D721Med (cell line): ENCODE measurements around the gene HOXD11.

Source experiments
- DNase-seq: peaks from one replicate; pipeline ENCODE4 v3.0.0; 2011; ENCODE audit warnings: low spot score; ENCODE audit not compliant: insufficient read length
- FAIRE-seq: peaks from 2 replicates; lab custom pipeline; 2011; peaks lifted over from hg19 to GRCh38; lab: Jason Lieb, UNC
- CTCF ChIP-seq: IDR thresholded peaks from 2 replicates; pipeline ENCODE4 v1.5.1; 2012; ENCODE audit warnings: mild to moderate bottlenecking, control low read depth; ENCODE audit not compliant: insufficient read depth; ENCODE audit errors: missing control alignments

The HOXD11 gene

DNA sequence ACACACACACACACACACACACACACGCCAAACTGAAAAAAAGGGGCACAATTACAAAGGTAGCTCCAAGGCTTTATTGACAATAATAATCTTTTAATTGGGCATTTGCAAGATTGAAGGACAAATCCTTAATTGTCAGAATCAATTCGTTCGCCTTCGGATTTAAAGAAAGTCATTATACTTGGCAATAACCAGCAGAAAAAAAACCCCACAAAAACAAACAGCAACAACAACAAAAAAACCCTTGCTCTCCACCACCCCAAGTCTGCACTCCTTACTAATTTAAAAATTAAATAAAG lies 20.6 kb downstream of the HOXD11 start:
- DNase-seq, result no peak
- no peak for TF ChIP-seq CTCF
- FAIRE-seq, result no peak

DNA sequence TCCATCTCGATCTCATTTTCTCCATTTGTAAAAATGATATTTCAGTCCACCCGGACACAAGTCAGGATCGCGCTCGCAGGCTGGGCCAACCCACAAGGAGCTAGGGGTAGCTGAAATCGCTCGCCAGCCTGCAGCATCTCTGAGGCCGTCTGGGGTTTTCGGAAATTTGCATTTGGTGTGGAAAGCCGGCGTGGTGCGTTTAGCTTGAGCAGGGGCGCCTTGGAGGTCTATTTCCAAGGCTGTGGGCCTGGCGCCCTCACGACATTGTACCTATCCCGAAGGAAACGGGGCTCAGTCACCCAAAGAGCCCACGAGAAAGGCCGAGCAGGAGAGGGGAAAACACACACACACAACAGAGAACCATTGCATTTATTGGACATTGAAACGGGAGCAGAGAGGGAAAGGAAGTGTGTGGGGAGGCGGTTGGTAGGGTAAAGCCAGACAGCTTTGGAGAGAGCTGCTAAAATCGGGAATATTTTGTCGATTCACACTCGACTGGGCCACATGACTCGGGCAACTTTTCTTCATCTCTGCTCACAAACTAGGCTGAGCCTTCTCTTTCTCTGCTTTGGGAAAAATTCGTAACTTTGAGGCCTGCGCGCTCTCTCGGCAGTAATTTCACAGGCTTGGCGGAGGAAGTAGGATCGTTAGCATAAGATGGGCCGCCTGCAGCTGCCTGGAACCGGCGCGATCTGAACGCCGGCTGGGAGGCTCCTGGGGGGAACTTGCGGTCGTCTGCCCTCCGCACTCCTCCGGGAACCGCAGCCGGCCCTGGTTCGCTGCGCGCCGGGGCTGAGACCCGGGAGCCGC lies 21.3 kb downstream of the HOXD11 start:
- DNase-seq (no peak), FAIRE-seq (no peak)
- TF ChIP-seq CTCF, result no peak

DNA sequence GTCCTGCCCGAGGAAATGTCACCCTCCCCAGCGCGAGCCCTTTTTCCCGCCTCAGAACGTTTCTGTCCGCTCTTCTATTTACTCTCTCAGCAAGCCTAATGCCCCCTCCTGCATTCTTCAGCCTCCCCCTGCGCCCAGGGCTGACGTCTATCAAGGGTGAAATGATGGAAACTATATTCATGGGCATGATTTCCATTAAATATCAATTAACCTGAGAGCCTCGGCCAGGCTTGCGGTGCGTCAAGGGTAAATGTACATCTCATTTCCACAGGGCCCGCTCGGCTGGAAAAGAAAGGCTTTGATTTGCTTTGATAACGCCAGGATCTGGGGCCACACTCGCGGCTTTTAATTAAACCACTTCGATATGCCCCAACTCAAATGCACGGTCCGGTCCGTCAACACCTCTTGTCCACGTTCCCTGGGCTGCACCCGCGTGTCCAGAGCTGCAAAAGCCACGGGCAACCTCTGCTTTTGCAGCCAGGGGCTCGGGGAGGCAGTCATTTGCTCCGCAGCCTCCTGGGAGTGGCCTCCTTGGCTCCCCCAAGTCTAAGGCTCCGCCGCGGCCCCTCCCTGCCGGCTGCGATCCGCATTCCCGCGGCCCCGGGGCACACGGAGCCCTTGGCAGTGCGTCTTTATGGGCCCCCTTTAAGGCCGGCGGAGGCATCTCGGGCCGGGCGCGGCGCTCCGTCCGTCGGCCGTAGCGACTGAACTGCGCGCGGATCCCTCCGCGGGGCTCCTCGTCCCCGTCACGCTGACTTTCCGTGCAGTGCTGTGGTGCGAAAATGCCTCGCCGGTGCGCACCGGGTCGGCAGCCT lies 22.1 kb downstream of the HOXD11 start, which contains the start of gene HOXD8:
Gene HOXD8 (plus strand): TSS at position 724 of the 815 bp plus-strand sequence. CDS start 662 bp downstream, outside the sequence.
- DNase-seq (no peak), FAIRE-seq (no peak)
- TF ChIP-seq CTCF, result no peak

DNA sequence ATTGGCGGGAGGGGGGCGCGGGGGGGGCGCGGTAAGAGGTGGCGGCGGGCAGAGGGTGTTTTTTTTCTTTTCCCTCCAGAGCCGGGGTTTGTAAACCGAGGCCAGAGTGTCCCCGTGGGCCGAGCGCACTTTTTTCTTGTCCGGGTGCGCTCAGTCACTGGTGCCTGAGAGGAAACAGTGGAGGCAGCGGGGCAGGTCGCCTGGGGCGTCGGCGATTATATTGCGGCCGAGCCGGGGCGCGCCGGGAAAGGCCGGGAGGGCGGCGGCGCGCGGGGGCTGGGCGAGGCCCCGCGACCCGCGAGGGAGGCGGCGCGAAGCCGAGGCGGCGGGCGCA lies 22.7 kb downstream of the HOXD11 start:
- no peak for TF ChIP-seq CTCF
- FAIRE-seq, result no peak
- no peak for DNase-seq

GRCh38 chr2:176130147-176130956 lies 23.3 kb downstream of the HOXD11 start:
- no peak for FAIRE-seq
- TF ChIP-seq CTCF, result no peak
- DNase-seq, result no peak

- DNase-seq (no peak), FAIRE-seq (no peak)
- no peak for TF ChIP-seq CTCF
Measured at GRCh38 chr2:176130957-176131847, 24.1 kb downstream of the HOXD11 start.
